GM23338 (cell line): ENCODE data around the gene ST6GALNAC4. TPM values are rescaled to one million over a fixed set of nuclear protein-coding genes. Genes with fewer than 3 reads are reported as not detected.
A peak's percentile ranks its signal among the peaks of the same experiment; 100 is the strongest.

Experiments used
- ATAC-seq: fragments of 200-7000 bp; cut with Tn5 transposase; 3 replicates; pipeline ENCODE4 v1.9.1; 2020
- DNase-seq: peaks from one replicate; pipeline ENCODE4 v3.0.0-alpha.2; 2015; ENCODE audit warnings: low spot score
- H2AFZ ChIP-seq: fragments of 200-600 bp; sonication (generic); 2 replicates; pipeline ENCODE4 v1.8.0; 2016; ENCODE audit warnings: antibody characterized with exemption, mild to moderate bottlenecking, moderate library complexity
- H3F3A ChIP-seq: fragments of 200-600 bp; sonication (generic); replicated peaks from 2 replicates; pipeline ENCODE4 v1.8.0; 2017; ENCODE audit warnings: antibody characterized with exemption, mixed run types, low read depth
- H3K27ac ChIP-seq: fragments of 200-600 bp; sonication (generic); 2 replicates; pipeline ENCODE4 v1.6.1; 2016; ENCODE audit warnings: low read depth
- H3K27me3 ChIP-seq: fragments of 200-600 bp; sonication (generic); 2 replicates; pipeline ENCODE4 v1.8.0; 2016; ENCODE audit warnings: mild to moderate bottlenecking, mixed run types, moderate library complexity; ENCODE audit not compliant: insufficient read depth
- H3K36me3 ChIP-seq: fragments of 200-600 bp; sonication (generic); 2 replicates; pipeline ENCODE4 v1.8.0; 2016; ENCODE audit warnings: mild to moderate bottlenecking; ENCODE audit not compliant: insufficient read depth
- H3K4me1 ChIP-seq: fragments of 200-600 bp; sonication (generic); 2 replicates; pipeline ENCODE4 v1.8.0; 2016; ENCODE audit warnings: mild to moderate bottlenecking, moderate library complexity; ENCODE audit not compliant: insufficient read depth
- H3K4me2 ChIP-seq: fragments of 200-600 bp; sonication (generic); 2 replicates; pipeline ENCODE4 v1.7.1; 2017; ENCODE audit warnings: mixed run types
- H3K4me3 ChIP-seq: fragments of 200-600 bp; sonication (generic); 2 replicates; pipeline ENCODE4 v1.6.1; 2016; ENCODE audit warnings: mixed run types
- H3K79me2 ChIP-seq: fragments of 200-600 bp; sonication (generic); replicated peaks from 2 replicates; pipeline ENCODE4 v1.8.0; 2017; ENCODE audit warnings: mild to moderate bottlenecking; ENCODE audit not compliant: insufficient read depth
- H3K9me2 ChIP-seq: fragments of 200-600 bp; sonication (generic); 2 replicates; pipeline ENCODE4 v1.8.0; 2017; ENCODE audit not compliant: insufficient read depth
- H4K20me1 ChIP-seq: fragments of 200-600 bp; sonication (generic); replicated peaks from 2 replicates; pipeline ENCODE4 v1.8.0; 2017; ENCODE audit warnings: mild to moderate bottlenecking; ENCODE audit not compliant: insufficient read depth
- H3K27ac Mint-ChIP-seq: 2 replicates; pipeline ENCODE4 v1.8.0; 2020; ENCODE audit warnings: inconsistent platforms, mild to moderate bottlenecking, moderate library complexity, mixed read lengths
- H3K27me3 Mint-ChIP-seq: 3 replicates; pipeline ENCODE4 v1.8.0; 2022; ENCODE audit warnings: low read depth, mild to moderate bottlenecking, moderate library complexity, mixed read lengths, inconsistent platforms; ENCODE audit not compliant: insufficient read depth, poor library complexity
- H3K36me3 Mint-ChIP-seq: 3 replicates; pipeline ENCODE4 v1.8.0; 2021; ENCODE audit warnings: low read depth, mild to moderate bottlenecking, inconsistent platforms, moderate library complexity, mixed read lengths
- H3K4me1 Mint-ChIP-seq: 3 replicates; pipeline ENCODE4 v1.8.0; 2020; ENCODE audit warnings: mild to moderate bottlenecking, inconsistent platforms, mixed read lengths
- H3K4me3 Mint-ChIP-seq: 3 replicates; pipeline ENCODE4 v1.8.0; 2021; ENCODE audit warnings: moderate library complexity, mild to moderate bottlenecking, inconsistent platforms, mixed read lengths
- H3K9me3 Mint-ChIP-seq: 3 replicates; pipeline ENCODE4 v1.8.0; 2020; ENCODE audit warnings: moderate library complexity, mild to moderate bottlenecking, inconsistent platforms, mixed read lengths
- CREB1 ChIP-seq: fragments of 250-450 bp; sonication (Bioruptor Pico); IDR thresholded peaks from 2 replicates; pipeline ENCODE4 v1.5.0; 2020; ENCODE audit warnings: low read depth, mild to moderate bottlenecking, moderate library complexity
- ETS1 ChIP-seq: IDR thresholded peaks from 2 replicates; pipeline ENCODE4 v1.6.1; 2016; ENCODE audit warnings: antibody characterized with exemption
- EZH2 ChIP-seq: fragments of 200-600 bp; sonication (generic); IDR thresholded peaks from one replicate; pipeline ENCODE4 v1.8.0; 2017; ENCODE audit warnings: antibody characterized with exemption, mild to moderate bottlenecking, low read depth; ENCODE audit not compliant: unreplicated experiment
- EZH2phosphoT487 ChIP-seq: fragments of 200-600 bp; sonication (generic); IDR thresholded peaks from one replicate; pipeline ENCODE4 v1.8.1; 2018; ENCODE audit warnings: antibody characterized with exemption; ENCODE audit not compliant: unreplicated experiment
- JUNB ChIP-seq: IDR thresholded peaks from one replicate; pipeline ENCODE4 v1.6.1; 2016; ENCODE audit warnings: antibody characterized with exemption; ENCODE audit not compliant: unreplicated experiment
- NANOG ChIP-seq: IDR thresholded peaks from 2 replicates; pipeline ENCODE4 v1.6.1; 2016; ENCODE audit warnings: antibody characterized with exemption, borderline replicate concordance
- POLR2AphosphoS5 ChIP-seq: IDR thresholded peaks from 2 replicates; pipeline ENCODE4 v1.6.1; 2016; ENCODE audit warnings: antibody characterized with exemption, low read depth
- STAT1 ChIP-seq: IDR thresholded peaks from one replicate; pipeline ENCODE4 v1.6.1; 2016; ENCODE audit warnings: antibody characterized with exemption; ENCODE audit not compliant: unreplicated experiment
- ZNF114 ChIP-seq: fragments of 250-450 bp; sonication (Bioruptor Pico); IDR thresholded peaks from 2 replicates; pipeline ENCODE4 v1.5.0; 2020; ENCODE audit warnings: mild to moderate bottlenecking, moderate library complexity
- ZNF331 ChIP-seq: fragments of 250-450 bp; sonication (Bioruptor Pico); IDR thresholded peaks from 2 replicates; pipeline ENCODE4 v1.5.0; 2020; ENCODE audit warnings: low read depth, mild to moderate bottlenecking, moderate library complexity
- polyA plus RNA-seq: library from polyadenylated mRNA; unstranded; fragments of >200 nt; fragmentation: Nextera tagmentation; extraction: Ambion mirVana; gene quantifications from 2 replicates; pipeline ENCODE4 v1.2.1, GENCODE V29; 2016
- total RNA-seq: library from RNA; depleted of rRNA; stranded (reverse); fragments of >200 nt; shearing (Covaris generic); gene quantifications from 2 replicates; pipeline ENCODE4 v1.2.3, GENCODE V29; 2014
- TF ChIP-seq, protein P1 (sequence below), 2 experiments: fragments of 200-600 bp in 1 of 2; sonication (generic) in 1 of 2; conservative IDR thresholded peaks; 2 replicates each; pipeline versions ENCODE4 v1.5.1 to v1.6.1; 2016 to 2017; ENCODE audit warnings: antibody characterized with exemption in 2 of 2, low read depth in 2 of 2, mild to moderate bottlenecking in 2 of 2, moderate library complexity in 1 of 2
- TF ChIP-seq, protein P2 (sequence below): IDR thresholded peaks from one replicate; pipeline ENCODE4 v1.6.1; 2018; ENCODE audit warnings: antibody characterized with exemption; ENCODE audit not compliant: unreplicated experiment

Gene ST6GALNAC4
- total and polyA plus RNA-seq, 2 experiments from 2014 or later: 8.1 to 35.3 TPM

- no peak overlapping the region for H3K4me3 Mint-ChIP-seq
- H3K27me3 Mint-ChIP-seq: peaks cover 21% of the 10 kb centered on the region
- Histone ChIP-seq H3K79me2 (peaks cover 96% of the 10 kb centered on the region), H3K27me3 (no peaks in the 10 kb centered on the region), H3K36me3 (no peaks in the 10 kb centered on the region), H3K4me3 (no peak overlapping the region), H2AFZ (no peak overlapping the region), H3K9me2 (no peaks in the 10 kb centered on the region), H3K4me1 (peaks cover 19% of the 10 kb centered on the region), H3K27ac (no peak overlapping the region), H4K20me1 (peaks cover 19% of the 10 kb centered on the region), H3F3A (0 out of 2 replicates have a peak, but pooled peaks cover 3% of the 10 kb centered on the region), H3K4me2 (no peak overlapping the region)
- no peak for ATAC-seq
- H3K27ac Mint-ChIP-seq: no peak overlapping the region
- DNase-seq: no peak
- TF ChIP-seq ZNF114 (CRISPR knock-in tag): no peak
- no peak for TF ChIP-seq STAT1
- no peak for TF ChIP-seq JUNB
- TF ChIP-seq POLR2AphosphoS5: no peak
- peaks cover 52% of the 10 kb centered on the region for H3K4me1 Mint-ChIP-seq
- H3K36me3 Mint-ChIP-seq: peaks cover 2% of the 10 kb centered on the region; the same call in 1 of the 3 replicates
- H3K9me3 Mint-ChIP-seq: no peaks in the 10 kb centered on the region
Observed at GRCh38 chr9:127958728-127959127, 41.9 kb upstream of the ST6GALNAC4 start.

DNA sequence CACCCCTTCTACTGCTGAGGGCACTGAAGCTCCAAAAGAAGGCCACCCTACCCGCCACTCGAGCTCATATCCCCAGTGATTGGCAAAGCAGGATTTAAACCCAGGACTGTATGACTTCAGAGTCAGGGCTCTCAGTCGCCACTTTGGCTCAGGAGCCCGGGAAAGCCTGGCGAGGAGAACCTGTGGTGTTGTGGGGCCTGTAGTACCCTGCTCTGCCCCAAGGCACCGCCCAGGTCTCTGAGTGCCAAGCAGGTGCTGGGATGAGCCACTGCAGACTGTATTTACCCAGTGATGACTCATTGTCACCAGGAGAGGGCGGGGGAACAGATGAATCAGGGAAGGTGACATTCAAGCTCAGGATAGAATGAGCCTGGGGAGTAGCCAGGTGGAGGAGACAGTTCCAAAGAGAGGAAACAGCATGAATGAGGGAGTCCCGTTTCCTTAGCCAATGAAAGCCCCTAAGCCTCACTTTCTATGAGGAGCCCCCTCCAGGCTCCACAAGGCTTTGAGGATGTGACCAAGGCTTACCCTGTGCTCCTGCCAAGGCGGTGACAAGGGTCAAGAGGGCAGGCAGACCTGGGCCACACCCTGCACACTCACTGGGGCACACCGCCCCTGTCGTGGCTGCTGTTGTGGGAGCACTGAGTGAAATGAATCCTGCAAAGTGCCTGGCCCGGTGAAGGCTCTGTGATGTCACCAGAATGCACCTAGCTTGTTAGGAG is 38.6 kb upstream of the ST6GALNAC4 start:
- Histone ChIP-seq H3K36me3 (no peaks in the 10 kb centered on the region), H2AFZ (no peak overlapping the region), H3K4me1 (peaks cover 8% of the 10 kb centered on the region; the same call in 1 of the 2 replicates), H4K20me1 (peaks cover 14% of the 10 kb centered on the region), H3K4me3 (no peak overlapping the region), H3K79me2 (peaks cover 82% of the 10 kb centered on the region), H3K4me2 (no peak overlapping the region), H3F3A (0 out of 2 replicates have a peak, but pooled peaks cover 3% of the 10 kb centered on the region), H3K9me2 (no peaks in the 10 kb centered on the region), H3K27me3 (no peaks in the 10 kb centered on the region), H3K27ac (peak overlapping the region; percentile 47; the same call in 1 of the 2 replicates)
- Mint-ChIP-seq H3K27me3 (peaks cover 7% of the 10 kb centered on the region), H3K36me3 (peaks cover 3% of the 10 kb centered on the region; the same call in 2 of the 3 replicates), H3K27ac (peak overlapping the region; percentile 68), H3K4me3 (peak overlapping the region; percentile 3; the same call in 1 of the 3 replicates), H3K4me1 (peaks cover 25% of the 10 kb centered on the region), H3K9me3 (no peaks in the 10 kb centered on the region)
- peak; percentile 95 for ATAC-seq
- DNase-seq: peak; percentile 96
- no peak for TF ChIP-seq NANOG
- TF ChIP-seq, protein P1, sequence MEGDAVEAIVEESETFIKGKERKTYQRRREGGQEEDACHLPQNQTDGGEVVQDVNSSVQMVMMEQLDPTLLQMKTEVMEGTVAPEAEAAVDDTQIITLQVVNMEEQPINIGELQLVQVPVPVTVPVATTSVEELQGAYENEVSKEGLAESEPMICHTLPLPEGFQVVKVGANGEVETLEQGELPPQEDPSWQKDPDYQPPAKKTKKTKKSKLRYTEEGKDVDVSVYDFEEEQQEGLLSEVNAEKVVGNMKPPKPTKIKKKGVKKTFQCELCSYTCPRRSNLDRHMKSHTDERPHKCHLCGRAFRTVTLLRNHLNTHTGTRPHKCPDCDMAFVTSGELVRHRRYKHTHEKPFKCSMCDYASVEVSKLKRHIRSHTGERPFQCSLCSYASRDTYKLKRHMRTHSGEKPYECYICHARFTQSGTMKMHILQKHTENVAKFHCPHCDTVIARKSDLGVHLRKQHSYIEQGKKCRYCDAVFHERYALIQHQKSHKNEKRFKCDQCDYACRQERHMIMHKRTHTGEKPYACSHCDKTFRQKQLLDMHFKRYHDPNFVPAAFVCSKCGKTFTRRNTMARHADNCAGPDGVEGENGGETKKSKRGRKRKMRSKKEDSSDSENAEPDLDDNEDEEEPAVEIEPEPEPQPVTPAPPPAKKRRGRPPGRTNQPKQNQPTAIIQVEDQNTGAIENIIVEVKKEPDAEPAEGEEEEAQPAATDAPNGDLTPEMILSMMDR (conservative IDR thresholded peaks at IDR 0.05; ENCODE audit: low read depth in 2 of 2): peak; percentile 66 to 75
- peak; percentile 35; the same call in 1 of the 2 replicates for TF ChIP-seq CREB1 (CRISPR knock-in tag)

DNA sequence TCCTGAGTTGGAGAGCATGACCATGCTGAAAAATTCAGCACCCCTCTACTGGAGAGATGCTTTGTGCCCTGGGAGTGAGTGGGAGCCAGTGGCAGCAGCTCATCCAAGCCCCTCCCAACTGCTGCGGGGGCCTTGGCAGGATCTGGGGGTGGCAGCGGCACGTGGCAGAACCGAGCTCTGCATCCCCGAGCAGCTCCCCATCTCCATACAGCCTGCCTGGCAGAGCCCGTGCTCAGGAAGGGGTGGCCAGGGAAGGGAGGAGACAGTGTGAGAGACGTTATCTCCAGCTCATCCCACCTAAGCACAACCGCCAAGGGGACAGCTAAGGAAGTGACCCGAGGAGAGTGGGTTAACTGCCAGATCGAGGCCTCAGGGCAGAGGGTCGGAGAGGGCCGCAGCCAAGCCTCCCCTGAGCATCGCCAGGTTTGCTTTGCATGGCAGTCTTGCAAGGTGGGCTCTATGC is 38.0 kb upstream of the ST6GALNAC4 start:
- Histone ChIP-seq H3K27ac (0 out of 2 replicates have a peak overlapping the region, but pooled peaks have one; percentile 39), H3K79me2 (peaks cover 76% of the 10 kb centered on the region), H3K36me3 (no peaks in the 10 kb centered on the region), H2AFZ (no peak overlapping the region), H4K20me1 (peaks cover 12% of the 10 kb centered on the region), H3K4me1 (peaks cover 8% of the 10 kb centered on the region; the same call in 1 of the 2 replicates), H3F3A (0 out of 2 replicates have a peak, but pooled peaks cover 3% of the 10 kb centered on the region), H3K9me2 (no peaks in the 10 kb centered on the region), H3K4me3 (no peak overlapping the region), H3K4me2 (no peak overlapping the region), H3K27me3 (no peaks in the 10 kb centered on the region)
- no peak overlapping the region for H3K4me3 Mint-ChIP-seq
- H3K27ac Mint-ChIP-seq: peak overlapping the region; percentile 40; the same call in 1 of the 2 replicates
- H3K27me3 Mint-ChIP-seq: peaks cover 10% of the 10 kb centered on the region
- DNase-seq (no peak), ATAC-seq (peak; percentile 10; the same call in 1 of the 3 replicates)
- peaks cover 3% of the 10 kb centered on the region; the same call in 2 of the 3 replicates for H3K36me3 Mint-ChIP-seq
- H3K9me3 Mint-ChIP-seq: no peaks in the 10 kb centered on the region
- peaks cover 21% of the 10 kb centered on the region for H3K4me1 Mint-ChIP-seq
- TF ChIP-seq ZNF331 (CRISPR knock-in tag): no peak
- TF ChIP-seq, protein P2, sequence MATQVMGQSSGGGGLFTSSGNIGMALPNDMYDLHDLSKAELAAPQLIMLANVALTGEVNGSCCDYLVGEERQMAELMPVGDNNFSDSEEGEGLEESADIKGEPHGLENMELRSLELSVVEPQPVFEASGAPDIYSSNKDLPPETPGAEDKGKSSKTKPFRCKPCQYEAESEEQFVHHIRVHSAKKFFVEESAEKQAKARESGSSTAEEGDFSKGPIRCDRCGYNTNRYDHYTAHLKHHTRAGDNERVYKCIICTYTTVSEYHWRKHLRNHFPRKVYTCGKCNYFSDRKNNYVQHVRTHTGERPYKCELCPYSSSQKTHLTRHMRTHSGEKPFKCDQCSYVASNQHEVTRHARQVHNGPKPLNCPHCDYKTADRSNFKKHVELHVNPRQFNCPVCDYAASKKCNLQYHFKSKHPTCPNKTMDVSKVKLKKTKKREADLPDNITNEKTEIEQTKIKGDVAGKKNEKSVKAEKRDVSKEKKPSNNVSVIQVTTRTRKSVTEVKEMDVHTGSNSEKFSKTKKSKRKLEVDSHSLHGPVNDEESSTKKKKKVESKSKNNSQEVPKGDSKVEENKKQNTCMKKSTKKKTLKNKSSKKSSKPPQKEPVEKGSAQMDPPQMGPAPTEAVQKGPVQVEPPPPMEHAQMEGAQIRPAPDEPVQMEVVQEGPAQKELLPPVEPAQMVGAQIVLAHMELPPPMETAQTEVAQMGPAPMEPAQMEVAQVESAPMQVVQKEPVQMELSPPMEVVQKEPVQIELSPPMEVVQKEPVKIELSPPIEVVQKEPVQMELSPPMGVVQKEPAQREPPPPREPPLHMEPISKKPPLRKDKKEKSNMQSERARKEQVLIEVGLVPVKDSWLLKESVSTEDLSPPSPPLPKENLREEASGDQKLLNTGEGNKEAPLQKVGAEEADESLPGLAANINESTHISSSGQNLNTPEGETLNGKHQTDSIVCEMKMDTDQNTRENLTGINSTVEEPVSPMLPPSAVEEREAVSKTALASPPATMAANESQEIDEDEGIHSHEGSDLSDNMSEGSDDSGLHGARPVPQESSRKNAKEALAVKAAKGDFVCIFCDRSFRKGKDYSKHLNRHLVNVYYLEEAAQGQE: no peak
- no peak for TF ChIP-seq POLR2AphosphoS5
- TF ChIP-seq EZH2: no peak
- TF ChIP-seq ZNF114 (CRISPR knock-in tag): no peak
- no peak for TF ChIP-seq STAT1
- no peak for TF ChIP-seq EZH2phosphoT487
- no peak for TF ChIP-seq ETS1
- no peak for TF ChIP-seq NANOG
